Eye (tissue), 1 donor: Measurements from ENCODE around the gene NKIRAS2.

Source experiments
- DNase-seq: peaks from one replicate; pipeline ENCODE4 v3.0.0-alpha.2; 2015

The NKIRAS2 gene

GRCh38 chr17:42027961-42028790 lies 8.3 kb downstream of the NKIRAS2 start:
- DNase-seq: peak; percentile 44

GRCh38 chr17:42028791-42029127 lies 8.9 kb downstream of the NKIRAS2 start:
- DNase-seq: no peak

- DNase-seq: no peak
Measured at GRCh38 chr17:42031584-42031983, 11.7 kb downstream of the NKIRAS2 start.

GRCh38 chr17:42034059-42034458 lies 14.2 kb downstream of the NKIRAS2 start:
- no peak for DNase-seq

GRCh38 chr17:42038221-42038973 lies 18.5 kb downstream of the NKIRAS2 start:
- no peak for DNase-seq

GRCh38 chr17:42039794-42040763 lies 20.2 kb downstream of the NKIRAS2 start:
- DNase-seq: no peak

GRCh38 chr17:42040818-42041217 lies 20.9 kb downstream of the NKIRAS2 start:
- DNase-seq: no peak

- no peak for DNase-seq
Measured at GRCh38 chr17:42041619-42042018, 21.7 kb downstream of the NKIRAS2 start.

GRCh38 chr17:42042598-42043319 lies 22.9 kb downstream of the NKIRAS2 start:
- DNase-seq: no peak

- no peak for DNase-seq
Measured at GRCh38 chr17:42045719-42046118, 25.8 kb downstream of the NKIRAS2 start.

- no peak for DNase-seq
Measured at GRCh38 chr17:42047343-42047742, 27.5 kb downstream of the NKIRAS2 start.

- no peak for DNase-seq
Measured at GRCh38 chr17:42049834-42050392, 30.0 kb downstream of the NKIRAS2 start.

- peak; percentile 84 for DNase-seq
Measured at GRCh38 chr17:42050393-42051012, 30.6 kb downstream of the NKIRAS2 start, which contains the start of gene C17orf113. TSS of gene C17orf113 (minus strand) at chr17:42050601. CDS start at chr17:42043376, 7,225 bp downstream.

GRCh38 chr17:42051013-42051400 lies 31.1 kb downstream of the NKIRAS2 start:
- no peak for DNase-seq

- DNase-seq: no peak
Measured at GRCh38 chr17:42051645-42052044, 31.8 kb downstream of the NKIRAS2 start.

GRCh38 chr17:42052346-42052877 lies 32.5 kb downstream of the NKIRAS2 start:
- DNase-seq: no peak

GRCh38 chr17:42053731-42054500 lies 34.0 kb downstream of the NKIRAS2 start:
- DNase-seq: peak; percentile 72

GRCh38 chr17:42055027-42055426 lies 35.1 kb downstream of the NKIRAS2 start:
- DNase-seq: no peak

GRCh38 chr17:42055496-42055895 lies 35.6 kb downstream of the NKIRAS2 start:
- DNase-seq: no peak

- DNase-seq: no peak
Measured at GRCh38 chr17:42056635-42057034, 36.7 kb downstream of the NKIRAS2 start.
